Germinal center (tissue), 1 donor: ENCODE data around the gene BUB3.

Source experiments
- DNase-seq: peaks from one replicate; pipeline ENCODE4 v3.0.0; 2012; ENCODE audit warnings: mixed read lengths, low spot score

The BUB3 gene

DNA sequence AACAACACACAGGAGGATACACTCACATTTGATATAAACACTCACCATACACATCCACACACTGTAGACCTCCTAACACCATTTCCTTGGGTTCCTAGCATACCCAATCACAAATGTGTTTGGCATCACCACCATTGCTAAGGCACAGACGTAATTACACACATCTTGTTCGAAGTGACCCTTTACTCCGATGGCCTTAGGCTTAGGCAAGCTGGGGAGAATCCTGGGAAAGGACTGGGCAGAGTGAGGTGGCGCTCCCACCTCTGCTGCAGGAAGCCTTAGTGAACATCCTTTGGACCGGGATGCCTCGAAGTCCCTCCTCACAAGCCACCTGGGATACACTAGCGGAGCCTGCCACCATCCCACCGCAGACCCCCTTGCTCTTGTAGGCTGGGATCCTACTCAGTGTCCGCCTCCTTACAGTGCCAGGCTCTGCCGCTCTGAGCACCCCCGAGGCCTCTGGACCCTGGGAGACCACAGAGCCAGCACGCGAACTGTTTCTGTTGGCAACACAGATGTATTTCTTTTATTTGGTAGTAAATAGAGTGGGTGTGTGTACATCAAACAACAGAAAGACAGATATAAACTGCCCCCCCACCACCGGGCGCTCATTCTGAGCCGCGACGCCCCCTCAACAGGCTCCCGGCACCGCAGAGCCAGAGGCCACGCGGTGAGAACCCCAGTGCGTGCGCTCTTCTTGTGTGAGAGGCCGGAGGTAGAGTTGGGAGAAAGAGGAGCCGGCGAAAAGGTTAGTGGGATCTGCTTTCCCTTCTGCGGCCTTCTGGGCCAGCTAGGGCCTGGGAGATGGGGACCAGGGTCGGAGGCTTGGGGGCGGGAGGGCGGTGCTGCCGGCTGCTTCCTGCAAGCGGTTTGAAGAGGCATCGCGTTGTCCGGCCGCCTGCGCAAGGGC, 12.2 kb upstream of the BUB3 start:
- DNase-seq, result no peak

DNA sequence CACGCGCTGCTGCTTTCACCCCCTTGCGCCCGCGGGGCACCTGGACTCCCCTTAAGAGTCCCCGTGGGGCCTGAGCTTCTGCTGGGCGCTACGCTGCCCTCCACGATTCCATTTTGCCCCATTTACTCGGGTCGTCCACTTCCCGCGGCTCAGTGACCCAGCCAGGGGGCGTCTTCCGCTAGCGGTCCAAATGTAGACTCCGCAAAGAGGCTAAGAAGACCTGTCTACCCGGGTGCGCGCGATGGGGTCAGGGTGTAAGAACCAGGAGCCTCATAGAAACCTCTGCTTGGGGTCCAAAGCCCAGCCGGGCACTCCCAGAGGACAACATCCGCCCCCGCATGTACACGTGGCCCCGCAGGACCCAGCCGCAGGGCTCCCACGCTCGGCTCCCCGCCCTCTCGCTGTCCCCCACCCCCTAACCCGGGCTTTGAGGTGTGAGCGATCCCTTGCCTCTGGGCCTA, 11.5 kb upstream of the BUB3 start:
- DNase-seq, result no peak

DNA sequence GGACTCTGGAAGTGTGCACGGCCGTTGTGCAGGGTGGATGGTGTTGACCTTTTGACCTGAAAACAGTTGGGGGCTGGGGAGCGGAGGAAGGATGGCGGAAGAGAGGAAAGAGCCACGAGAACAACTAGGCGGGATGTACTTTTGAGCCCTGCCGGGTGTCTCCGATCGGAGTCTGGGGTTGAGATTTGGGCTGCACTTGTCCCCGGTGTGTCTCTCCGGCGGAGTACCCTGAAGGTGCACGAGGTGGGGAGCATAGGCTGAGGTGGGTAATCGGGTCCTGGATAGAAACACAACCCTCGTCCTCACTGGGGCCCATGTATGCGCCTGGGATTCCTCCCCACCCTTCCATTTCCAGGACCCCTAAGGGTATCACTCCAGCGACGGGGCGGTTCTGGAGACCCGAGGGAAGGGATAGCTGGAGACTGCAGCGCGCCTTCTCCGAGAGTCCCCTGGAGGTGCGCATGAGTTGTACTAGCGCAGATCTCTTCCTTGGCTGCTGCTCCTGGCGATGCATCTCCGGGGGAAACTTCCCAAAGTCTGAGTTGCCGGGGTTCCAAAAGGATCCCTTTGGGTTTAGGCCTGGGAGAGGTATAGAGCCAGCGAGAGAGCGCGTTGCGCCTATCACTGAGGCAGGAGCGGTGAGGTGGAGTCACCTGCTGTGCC, 10.9 kb upstream of the BUB3 start:
- no peak for DNase-seq

DNA sequence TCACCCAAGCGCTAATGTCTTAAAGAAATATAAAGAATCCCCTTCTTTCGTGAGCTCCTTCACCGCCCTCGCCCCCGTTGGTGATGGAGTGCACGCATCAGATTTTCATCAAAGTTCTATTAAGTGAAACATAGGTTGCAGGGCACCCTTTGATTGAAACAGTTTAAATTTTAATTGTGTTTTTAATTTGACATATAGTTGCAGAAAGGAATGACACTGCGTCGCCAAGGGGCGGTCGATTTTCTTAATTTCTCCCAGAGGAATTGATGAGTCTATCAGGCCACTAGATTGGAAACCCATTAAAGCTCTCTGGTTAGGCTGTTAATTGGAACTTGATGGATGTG, 10.4 kb upstream of the BUB3 start:
- no peak for DNase-seq

DNA sequence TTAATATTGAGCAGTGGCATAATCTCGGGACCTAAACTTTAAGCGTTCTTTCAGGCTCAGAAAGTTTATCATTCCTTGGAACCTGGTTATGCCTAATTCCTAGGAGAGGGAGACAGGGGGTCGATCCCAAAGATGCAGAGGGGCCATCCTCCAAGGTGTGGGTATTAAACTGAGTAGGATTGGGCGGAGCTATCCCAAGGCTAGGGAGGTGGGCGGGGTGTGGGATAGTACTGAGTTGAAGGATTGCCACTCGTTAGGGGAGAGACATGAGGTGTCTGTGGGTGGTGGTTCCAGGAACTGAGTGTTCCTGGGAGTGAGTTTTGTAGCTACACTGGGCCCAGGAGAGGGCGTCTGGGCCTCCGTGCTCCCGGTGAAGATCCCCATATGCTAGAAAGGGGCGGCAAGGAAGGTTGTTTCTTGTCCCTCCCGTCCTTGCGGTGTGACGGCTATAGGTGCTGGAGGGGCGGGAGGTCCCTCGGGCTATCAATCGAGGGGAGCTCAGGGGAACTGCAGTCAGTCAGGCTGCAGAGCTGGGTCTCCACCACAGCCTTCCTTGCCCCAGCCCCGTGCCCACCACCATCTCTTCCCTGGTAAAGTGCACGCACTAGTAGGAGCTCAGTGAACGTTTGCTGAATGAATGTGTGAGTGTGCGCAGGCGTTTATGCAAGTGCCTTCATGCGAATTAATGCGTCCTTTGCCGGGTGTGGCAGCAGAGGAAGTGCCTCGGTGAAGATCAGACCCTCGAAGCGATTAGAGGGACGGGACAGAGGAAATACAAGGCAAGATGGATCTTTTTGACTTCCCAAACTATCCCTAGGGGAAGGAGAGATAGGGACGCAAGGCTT, 9.3 kb upstream of the BUB3 start:
- DNase-seq, result no peak

DNA sequence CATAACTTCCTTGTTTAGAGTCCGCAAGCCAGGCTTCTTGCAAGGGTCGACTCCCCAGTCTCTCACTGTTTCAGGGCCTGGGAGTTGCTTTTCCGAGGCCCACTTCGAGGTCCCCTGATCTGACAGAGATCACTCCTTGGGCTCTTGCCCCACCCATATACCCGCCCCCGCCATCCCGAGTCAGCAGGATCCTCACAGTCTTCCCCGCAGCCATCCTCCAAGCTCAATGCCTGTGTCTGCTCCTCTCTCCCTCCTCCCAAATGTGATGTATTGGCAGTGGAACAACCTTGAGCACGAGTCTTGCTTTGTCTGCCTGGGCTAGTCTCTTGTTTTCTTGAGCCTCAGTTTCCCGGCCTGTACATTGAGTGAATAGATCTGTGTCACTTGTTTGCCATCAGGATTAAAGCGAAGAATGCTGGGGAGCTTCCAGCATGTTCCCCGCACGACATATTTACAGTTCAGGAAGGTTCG, 8.6 kb upstream of the BUB3 start:
- DNase-seq, result no peak

DNA sequence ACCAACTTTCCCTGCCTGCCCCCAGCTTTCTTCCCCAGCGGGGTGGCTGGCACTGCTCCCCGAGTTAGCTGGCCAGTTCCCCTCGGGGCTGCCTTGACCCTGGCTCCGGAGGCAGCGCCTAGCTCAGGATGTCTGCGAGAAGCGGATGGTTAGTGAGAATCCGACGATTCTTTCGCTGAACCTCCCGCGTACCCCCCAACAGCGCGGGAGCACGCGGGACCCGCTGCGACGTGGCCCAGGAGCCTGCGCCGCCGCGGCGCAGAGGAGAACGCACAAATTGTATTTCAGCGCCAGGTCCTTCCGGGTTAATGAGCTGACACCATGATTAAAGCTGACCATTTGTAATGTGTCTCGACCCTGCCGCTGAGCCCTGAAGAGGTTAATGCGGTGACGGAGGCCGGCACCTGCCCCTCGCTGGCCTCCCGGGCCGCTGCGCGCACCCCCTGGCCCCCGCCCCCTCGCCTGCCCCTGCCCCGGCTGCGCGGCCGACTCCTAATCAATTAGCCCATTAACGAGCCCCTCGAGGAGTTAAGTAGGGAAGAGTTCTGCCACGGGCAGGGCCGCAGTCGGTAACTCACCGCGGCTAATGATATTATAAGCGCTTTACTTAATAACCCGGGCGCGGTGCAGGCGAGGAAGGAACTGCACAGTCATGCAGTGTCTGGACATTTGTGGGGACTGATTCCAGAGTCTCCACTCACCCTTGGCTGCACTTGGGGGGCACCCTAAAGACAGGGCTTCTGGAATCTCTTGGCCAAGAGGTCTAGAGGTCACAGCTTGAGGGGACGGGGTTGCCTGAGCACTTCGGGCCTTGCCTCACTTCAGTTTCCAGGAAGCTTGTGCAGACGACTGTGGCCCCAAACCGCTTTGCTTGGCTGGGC, 7.9 kb upstream of the BUB3 start:
- DNase-seq, result no peak

DNA sequence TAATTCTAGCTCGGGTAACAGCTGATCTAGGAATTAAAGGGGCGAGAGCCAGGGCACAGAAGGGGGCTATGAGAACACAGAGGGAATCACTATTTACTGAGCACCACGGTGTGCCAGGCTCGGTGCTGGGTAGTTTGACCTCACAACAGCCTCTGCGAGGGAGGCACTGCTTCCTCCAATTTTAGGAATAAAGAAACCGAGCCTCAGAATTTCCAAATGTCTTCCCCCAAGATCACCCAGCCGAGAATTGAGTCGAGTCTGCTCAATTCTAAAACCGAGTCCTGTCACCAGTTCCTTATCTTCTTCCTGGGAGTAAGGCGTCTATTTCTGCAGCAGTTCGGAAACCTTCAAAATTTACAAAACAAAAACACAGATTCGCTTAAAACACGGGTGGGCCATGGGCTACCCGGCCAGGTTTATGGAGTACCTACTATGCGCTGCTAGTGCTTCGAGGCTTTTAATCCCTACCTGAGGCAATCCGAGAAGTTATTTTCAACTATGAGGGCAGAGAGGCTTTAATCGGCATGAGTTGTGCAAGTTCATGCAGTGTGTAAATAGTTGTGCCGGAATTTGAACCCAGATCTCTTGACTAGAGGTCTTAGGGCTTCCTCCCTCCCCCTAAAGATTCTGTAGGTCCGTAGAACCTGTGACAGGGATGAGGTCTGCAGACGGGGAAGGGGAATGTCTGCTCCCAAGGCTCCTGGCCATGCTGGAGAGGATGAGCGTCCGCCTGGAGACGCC, 7.1 kb upstream of the BUB3 start:
- no peak for DNase-seq

DNA sequence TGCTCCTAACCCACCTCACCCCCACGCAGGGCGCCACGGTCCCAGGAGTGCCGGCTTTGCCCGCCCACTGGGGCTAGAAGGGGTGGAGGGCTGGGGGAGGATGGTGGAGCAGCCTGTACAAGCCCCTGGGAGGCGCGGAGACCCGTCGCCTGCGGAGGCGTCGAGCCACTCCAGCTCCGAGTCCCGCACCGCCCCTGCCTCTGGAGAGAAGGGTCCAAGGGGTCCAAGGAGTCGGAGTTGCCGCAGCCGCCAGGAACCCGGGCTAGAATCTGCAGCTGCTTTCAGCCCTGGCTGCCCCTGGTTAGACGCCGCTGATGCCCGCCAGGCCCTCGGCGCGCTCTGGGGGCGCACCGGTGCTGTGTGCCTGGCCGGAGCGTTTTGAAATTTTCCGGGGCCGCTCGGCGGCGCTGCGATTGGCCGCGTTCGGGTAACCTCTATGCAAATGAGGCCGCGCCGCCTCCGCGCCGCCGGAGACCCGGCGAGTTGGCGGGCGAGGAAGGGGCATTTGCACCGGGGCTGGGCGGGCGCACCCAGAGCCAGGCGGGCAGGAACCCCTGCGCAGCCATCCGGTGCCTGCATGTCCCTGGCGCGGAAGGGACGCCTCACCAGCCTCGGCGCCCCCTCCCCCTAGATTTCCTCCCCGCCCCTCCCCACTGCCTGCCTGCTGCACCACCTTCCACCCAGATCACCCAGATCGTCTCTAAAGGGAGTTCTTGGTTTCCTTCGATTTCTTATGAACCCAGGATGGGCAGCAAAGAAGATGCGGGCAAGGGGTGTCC, 6.4 kb upstream of the BUB3 start, which contains the start of gene HMX2:
TSS of gene HMX2 (plus strand) at position 502 of the 779 bp plus-strand sequence. CDS start at position 745, 243 bp downstream.
- peak; percentile 64 for DNase-seq

DNA sequence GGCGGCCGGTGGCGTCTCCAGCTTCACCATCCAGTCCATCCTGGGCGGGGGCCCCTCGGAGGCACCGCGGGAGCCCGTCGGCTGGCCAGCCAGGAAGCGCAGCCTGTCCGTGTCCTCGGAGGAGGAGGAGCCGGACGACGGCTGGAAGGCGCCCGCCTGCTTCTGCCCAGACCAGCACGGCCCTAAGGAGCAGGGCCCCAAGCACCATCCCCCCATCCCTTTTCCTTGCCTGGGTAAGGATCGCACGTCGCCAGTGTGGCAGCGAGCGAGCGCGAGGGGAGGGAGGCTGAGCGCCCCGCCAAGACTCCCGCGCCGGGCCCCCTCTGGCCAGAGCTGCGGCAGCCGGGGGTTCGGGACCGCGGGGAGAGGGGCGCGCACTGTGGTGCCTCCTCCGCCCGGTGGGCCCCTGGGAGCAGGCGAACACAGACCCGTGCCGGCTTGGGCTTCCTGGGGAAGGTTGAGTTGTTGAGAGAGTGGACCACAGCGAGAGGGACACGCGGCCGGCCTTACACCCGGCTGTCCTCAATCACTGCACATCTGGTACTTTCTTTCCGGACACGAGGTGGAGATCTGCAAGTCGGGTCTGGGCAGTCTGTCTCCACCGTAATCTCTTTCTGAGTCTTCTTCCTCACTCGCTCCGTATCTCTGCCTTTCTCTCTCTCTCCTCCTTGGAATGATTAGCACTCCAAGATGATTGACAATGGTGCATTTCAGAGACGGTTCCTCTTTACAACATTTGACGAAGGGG, 5.6 kb upstream of the BUB3 start:
- no peak for DNase-seq

DNA sequence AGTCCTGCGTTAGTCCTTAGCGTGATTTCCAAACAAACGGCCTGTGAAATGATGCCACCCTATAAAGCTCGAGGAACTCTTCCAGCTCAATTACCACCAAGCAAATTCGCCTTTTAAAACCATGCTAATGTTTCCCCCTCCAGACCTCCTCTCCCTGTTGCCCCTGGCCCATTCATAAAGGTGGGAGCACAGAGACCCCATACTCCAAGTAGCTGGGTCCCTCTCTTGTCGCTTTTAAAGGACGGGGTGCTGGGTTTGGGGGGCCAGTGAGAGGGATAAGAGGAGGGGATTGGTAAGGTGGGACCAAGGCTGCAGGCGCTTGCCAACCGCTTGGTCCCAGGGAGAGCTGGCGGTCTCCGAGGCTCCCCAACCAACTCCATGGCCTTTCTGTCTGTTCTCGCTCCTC, 5.0 kb upstream of the BUB3 start:
- no peak for DNase-seq

DNA sequence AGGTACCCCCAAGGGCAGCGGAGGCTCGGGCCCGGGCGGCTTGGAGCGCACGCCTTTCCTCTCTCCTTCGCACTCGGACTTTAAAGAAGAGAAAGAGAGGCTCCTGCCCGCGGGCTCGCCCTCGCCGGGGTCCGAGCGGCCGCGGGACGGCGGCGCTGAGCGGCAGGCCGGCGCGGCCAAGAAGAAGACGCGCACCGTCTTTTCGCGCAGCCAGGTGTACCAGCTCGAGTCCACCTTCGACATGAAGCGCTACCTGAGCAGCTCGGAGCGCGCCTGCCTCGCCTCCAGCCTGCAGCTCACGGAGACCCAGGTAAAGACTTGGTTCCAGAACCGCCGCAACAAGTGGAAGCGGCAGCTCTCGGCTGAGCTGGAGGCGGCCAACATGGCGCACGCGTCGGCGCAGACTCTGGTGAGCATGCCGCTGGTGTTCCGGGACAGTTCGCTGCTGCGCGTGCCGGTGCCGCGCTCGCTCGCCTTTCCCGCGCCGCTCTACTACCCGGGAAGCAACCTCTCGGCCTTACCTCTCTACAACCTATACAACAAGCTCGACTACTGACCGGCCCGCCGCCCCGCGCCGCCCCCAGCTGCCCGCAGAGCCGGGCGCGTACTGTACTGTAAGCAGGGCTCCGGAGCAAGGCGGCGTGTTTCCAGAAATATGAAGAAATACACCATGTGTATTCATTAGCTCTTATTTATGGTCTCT, 4.5 kb upstream of the BUB3 start:
- DNase-seq, result no peak

DNA sequence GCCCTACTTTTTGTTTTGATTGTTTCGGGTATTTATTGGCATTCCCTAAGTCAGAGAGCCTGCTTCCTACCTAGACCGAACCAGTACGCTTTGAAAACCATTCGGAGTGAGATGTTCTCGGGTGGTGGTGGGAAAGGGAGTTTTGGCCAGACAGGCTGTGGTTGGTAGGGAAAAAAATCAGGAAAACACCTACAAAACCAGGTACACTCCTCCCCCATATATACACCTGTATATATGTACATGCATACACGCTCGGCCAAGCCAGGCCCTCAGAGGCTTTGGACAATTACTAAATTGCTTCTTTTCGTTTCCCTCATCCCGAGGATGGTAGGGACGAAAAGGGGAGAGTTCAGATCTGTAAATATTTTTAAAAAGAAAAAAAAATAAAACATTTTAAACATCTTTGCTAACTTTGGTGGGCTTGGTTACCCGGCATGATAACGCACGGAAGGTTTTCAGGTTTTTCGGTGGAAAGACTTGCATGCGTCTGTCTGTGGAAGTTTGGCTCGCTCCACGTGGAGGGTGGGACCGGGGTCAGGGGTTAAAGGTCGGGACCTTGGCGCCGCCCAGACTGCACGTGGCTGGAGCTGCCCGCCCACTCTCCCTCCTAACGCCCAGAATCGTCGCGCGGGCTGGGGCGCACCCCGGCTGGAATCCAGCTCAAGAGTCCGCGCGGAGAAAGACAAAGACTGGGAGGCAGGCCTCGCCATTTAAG, 3.8 kb upstream of the BUB3 start:
- DNase-seq, result no peak

DNA sequence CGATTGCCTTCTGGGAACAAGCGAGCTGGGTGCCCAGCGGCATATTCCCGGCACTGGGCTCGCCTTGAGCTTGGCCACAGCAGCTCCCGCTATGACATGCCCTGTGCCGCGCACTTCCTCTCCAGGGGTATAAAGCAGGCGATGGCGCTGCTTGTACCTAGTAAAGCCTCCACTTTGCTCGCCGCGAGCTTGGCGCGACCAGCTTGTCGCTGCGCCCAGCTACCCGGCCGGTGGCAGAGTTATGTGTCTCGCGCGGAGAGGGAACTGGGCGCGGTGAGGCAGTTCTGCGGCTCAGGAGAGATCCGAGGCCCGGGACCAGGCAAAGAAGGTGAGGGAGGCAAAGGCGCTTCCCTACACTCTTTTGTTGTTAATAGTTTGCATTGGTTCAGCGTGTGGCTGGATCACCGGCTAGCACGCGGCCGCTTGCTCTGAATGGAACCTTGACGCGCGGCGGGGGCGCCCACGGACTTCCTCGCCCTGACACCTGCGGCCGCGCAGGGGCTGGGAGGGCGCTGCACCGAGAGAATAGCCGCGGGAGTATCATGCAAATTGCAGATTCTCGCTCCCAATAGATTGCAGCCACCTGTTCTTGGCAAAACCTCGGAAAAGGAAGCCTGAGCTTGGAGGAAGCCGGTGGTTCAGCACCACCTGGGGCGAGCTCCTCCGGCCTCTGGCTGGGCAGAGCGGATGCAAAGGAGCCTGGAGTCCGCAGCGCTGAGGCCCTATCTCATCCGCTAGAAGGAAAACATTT, 3.0 kb upstream of the BUB3 start:
- no peak for DNase-seq

DNA sequence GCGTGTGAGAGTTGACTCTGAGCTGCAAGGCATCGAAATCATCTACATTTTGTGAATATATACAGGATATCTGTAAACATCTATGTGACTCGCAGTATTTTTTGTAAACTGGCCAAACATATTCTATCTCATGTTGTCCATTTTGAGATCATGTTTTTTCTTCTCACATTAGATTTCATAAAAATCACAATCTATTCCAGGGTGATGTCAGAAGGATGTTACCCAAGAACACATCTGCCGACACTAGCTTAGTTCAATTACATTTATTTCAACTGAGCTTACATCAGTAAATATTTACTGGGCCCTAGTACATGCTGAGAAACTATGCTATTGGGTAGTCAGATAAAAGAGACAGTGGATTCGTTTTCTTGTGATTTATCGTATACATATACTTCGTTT, 2.5 kb upstream of the BUB3 start:
- no peak for DNase-seq

DNA sequence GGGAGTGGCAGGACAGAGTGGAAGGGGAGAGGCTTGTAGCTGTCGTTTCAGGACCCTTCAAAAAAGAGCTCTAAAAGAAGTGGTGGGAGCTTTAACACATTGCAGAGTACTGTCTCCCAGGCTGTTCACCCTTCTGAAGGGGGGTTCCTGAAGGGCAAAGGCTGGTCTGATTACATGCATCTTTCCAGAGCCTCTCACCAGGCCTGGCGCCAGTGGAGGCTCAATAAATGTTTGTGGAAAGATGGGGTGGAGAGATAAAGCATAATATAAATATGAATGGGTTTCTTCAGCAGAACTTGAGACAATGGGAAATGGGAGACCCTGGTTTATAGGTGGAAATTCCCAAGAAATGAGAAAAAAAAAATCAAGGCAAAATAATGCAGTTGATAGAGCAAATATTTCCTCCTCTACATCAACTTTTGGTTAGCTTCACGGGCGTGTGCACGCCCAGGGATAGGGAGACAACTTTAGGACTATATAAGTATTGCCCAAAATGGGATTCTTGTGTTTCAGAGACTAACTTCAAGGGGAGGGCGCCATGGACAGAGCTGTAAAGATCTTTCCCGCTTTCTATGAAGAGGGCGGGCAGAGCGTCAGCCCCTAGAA, 613 bp upstream of the BUB3 start:
- no peak for DNase-seq
